Measurements from ENCODE around the gene ADCY1. TPM values are rescaled to one million over a fixed set of nuclear protein-coding genes. Genes with fewer than 3 reads are reported as not detected.

The ADCY1 gene
- total RNA-seq, 6 experiments from 2014 or later = 0.20 TPM; not detected in 5

DNA sequence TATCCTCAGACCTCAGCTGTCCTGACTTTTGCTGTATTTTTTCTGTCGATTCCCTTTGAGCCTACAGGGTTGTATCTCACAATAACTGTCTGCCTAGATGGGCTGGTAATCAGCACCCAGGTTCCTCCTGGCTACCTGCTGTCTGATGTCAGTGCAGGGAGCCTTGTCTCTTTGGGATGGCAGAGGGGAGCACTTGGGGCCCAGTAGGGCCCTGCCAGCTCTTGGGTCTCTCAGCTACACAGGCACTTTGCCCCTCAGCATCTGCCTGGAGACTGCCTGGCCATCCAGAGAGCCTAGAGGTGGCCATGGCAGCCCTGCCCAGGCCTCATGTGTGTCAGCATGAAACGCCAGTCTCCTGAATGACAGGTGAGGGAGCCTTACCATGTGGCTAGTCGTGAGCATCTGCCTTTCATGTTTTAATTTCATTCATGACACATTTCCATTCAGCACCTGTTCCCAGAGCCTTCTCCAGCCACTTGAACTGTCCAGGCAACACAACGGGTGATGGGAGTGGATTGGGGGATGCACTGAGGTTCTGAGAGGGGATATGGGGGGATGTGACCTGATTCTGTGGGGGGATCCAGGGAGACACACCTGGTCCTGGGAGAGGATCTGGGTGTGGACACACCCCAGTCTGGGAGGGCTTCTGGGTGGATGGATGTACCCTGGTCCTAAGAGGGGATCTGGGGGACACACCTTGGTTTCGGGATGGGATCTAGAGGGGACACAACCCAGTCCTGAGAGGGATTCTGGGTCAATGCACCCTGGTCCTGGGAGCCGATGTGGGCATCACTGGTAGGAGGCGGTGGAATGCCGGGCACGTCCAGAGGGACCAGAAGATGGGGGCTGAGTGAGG, 21.9 kb downstream of the ADCY1 start:
- H3K36me3 Mint-ChIP-seq (ENCODE audit: low read depth) = no peaks in the 10 kb centered on the region
- no peaks in the 10 kb centered on the region for H3K4me1 Mint-ChIP-seq (ENCODE audit: low read depth)
- no peak for DNase-seq
- peaks cover 40% of the 10 kb centered on the region for H3K27me3 Mint-ChIP-seq (ENCODE audit: insufficient read depth)
- no peaks in the 10 kb centered on the region for H3K9me3 Mint-ChIP-seq
- no peak overlapping the region for H3K27ac Mint-ChIP-seq
- no peak overlapping the region for H3K4me3 Mint-ChIP-seq
- TF ChIP-seq CTCF (IDR thresholded peaks at IDR 0.05) = no peak

DNA sequence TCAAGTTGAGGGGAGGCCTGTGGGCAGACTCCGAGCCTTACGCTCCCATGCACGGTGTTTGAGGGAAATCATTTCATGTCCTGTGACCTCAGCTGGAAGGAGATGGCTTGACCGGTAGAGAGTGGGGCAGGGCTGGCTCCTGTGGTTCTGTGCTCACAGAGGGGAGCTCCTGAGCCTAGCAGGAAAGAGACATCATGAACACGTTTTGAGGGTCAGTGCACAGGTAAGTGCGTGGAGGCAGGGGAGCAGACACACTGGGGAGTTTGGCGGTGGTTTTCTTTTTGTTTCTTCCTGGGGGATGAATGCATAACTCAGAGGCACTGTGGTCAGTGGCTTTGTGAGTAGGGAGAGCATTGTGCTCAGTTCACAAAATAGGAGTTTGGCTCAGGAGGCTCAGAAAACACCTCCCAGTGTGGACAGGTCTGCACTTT, 22.5 kb downstream of the ADCY1 start:
- Mint-ChIP-seq H3K27ac (no peak overlapping the region), H3K4me1 (ENCODE audit: low read depth) (no peaks in the 10 kb centered on the region), H3K9me3 (no peaks in the 10 kb centered on the region), H3K4me3 (no peak overlapping the region), H3K36me3 (ENCODE audit: low read depth) (no peaks in the 10 kb centered on the region), H3K27me3 (ENCODE audit: insufficient read depth) (peaks cover 35% of the 10 kb centered on the region)
- no peak for TF ChIP-seq CTCF (IDR thresholded peaks at IDR 0.05)
- DNase-seq = no peak

GRCh38 chr7:45597286-45597984, 23.3 kb downstream of the ADCY1 start:
- Mint-ChIP-seq H3K9me3 (no peaks in the 10 kb centered on the region), H3K4me1 (ENCODE audit: low read depth) (no peaks in the 10 kb centered on the region), H3K4me3 (no peak overlapping the region), H3K36me3 (ENCODE audit: low read depth) (no peaks in the 10 kb centered on the region), H3K27ac (no peak overlapping the region), H3K27me3 (ENCODE audit: insufficient read depth) (peaks cover 31% of the 10 kb centered on the region)
- DNase-seq = no peak
- TF ChIP-seq CTCF (IDR thresholded peaks at IDR 0.05) = no peak

DNA sequence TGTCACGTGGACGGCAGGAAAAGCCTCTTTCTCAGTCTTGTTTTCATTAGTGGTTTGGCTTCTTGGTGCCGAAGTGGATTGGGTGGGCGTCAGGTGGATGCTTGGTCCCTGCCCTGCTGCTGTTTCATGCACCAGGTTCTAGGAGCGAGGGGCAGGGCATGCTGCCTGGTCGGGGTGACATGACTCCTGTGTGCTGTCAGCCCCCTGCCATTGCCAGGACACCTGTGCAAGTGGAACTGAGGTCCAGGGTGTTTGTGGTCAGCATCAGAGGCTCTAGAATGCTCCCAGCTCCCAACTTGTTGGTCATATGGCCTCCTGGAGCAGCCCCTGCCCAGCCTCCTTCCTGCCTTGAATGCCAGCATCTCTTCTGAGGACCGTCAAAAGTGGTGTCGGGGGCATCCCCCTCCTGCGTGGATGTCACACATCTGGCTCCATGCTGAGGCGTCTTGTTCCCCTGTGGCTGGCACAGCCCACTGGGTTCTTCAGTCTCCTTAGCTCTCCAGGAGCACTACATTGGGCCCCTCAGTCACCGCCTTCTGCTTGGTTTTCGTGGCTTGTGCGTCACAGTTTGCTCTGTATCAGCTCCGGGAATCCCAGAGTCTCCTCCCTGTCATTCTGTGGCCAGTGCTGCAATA, 24.8 kb downstream of the ADCY1 start:
- Mint-ChIP-seq H3K27me3 (ENCODE audit: insufficient read depth) (peaks cover 26% of the 10 kb centered on the region), H3K9me3 (no peaks in the 10 kb centered on the region), H3K36me3 (ENCODE audit: low read depth) (no peaks in the 10 kb centered on the region), H3K27ac (no peak overlapping the region), H3K4me1 (ENCODE audit: low read depth) (no peaks in the 10 kb centered on the region), H3K4me3 (no peak overlapping the region)
- DNase-seq = no peak
- TF ChIP-seq CTCF (IDR thresholded peaks at IDR 0.05) = no peak

DNA sequence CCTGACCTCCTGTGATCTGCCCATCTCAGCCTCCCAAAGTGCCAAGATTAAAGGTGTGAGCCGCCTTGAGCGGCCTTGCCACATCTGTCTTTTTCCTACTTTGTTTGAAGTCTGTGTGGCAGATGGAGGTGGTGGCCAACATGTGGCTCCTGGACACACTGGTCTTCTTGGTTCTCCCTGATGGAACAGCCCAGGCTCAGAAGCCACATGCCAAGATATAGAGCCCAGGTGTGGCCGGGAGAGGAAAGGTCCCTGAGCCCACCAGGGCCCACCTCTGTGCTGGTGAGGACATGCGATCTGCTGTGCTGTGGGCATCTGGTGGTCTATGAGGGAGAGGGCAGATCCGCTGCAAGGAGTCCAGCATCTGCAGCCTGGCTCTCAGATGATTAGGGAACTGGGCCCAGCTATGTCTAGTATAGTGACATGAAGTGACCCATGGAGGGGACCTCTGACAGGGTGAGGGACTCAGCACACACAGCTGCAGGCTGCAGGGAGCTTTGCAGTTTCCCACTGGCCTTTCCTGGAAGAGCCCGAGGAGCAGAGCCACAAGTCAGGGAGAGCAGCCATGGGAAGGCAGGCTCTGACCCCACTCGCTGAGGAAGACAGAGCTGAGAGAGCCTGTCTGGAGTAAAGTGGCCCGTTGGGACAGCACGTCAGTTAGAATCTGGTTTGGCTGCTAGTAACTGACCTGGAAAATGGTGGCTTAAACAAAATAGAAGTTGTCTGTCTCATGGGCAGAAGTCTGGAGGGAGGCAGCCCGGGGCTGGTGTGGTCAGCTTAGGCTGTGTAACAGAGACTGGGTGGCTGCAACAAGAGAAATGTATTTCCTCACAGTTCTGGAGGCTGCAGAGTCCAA, 25.9 kb downstream of the ADCY1 start:
- Mint-ChIP-seq H3K4me1 (ENCODE audit: low read depth) (no peaks in the 10 kb centered on the region), H3K36me3 (ENCODE audit: low read depth) (no peaks in the 10 kb centered on the region), H3K27me3 (ENCODE audit: insufficient read depth) (peaks cover 25% of the 10 kb centered on the region), H3K4me3 (no peak overlapping the region), H3K9me3 (no peaks in the 10 kb centered on the region), H3K27ac (no peak overlapping the region)
- no peak for DNase-seq
- no peak for TF ChIP-seq CTCF (IDR thresholded peaks at IDR 0.05)
